GM23338 (cell line): ENCODE results near the gene GTF2E1. TPM values are rescaled to one million over a fixed set of nuclear protein-coding genes. Genes with fewer than 3 reads are reported as not detected.

Experiments used
- ATAC-seq: fragments of 200-7000 bp; cut with Tn5 transposase; 3 replicates; pipeline ENCODE4 v1.9.1; 2020
- DNase-seq: peaks from one replicate; pipeline ENCODE4 v3.0.0-alpha.2; 2015; ENCODE audit warnings: low spot score
- H2AFZ ChIP-seq: fragments of 200-600 bp; sonication (generic); 2 replicates; pipeline ENCODE4 v1.8.0; 2016; ENCODE audit warnings: antibody characterized with exemption, mild to moderate bottlenecking, moderate library complexity
- H3F3A ChIP-seq: fragments of 200-600 bp; sonication (generic); replicated peaks from 2 replicates; pipeline ENCODE4 v1.8.0; 2017; ENCODE audit warnings: antibody characterized with exemption, mixed run types, low read depth
- H3K27ac ChIP-seq: fragments of 200-600 bp; sonication (generic); 2 replicates; pipeline ENCODE4 v1.6.1; 2016; ENCODE audit warnings: low read depth
- H3K27me3 ChIP-seq: fragments of 200-600 bp; sonication (generic); 2 replicates; pipeline ENCODE4 v1.8.0; 2016; ENCODE audit warnings: mild to moderate bottlenecking, mixed run types, moderate library complexity; ENCODE audit not compliant: insufficient read depth
- H3K36me3 ChIP-seq: fragments of 200-600 bp; sonication (generic); 2 replicates; pipeline ENCODE4 v1.8.0; 2016; ENCODE audit warnings: mild to moderate bottlenecking; ENCODE audit not compliant: insufficient read depth
- H3K4me1 ChIP-seq: fragments of 200-600 bp; sonication (generic); 2 replicates; pipeline ENCODE4 v1.8.0; 2016; ENCODE audit warnings: mild to moderate bottlenecking, moderate library complexity; ENCODE audit not compliant: insufficient read depth
- H3K4me2 ChIP-seq: fragments of 200-600 bp; sonication (generic); 2 replicates; pipeline ENCODE4 v1.7.1; 2017; ENCODE audit warnings: mixed run types
- H3K4me3 ChIP-seq: fragments of 200-600 bp; sonication (generic); 2 replicates; pipeline ENCODE4 v1.6.1; 2016; ENCODE audit warnings: mixed run types
- H3K79me2 ChIP-seq: fragments of 200-600 bp; sonication (generic); replicated peaks from 2 replicates; pipeline ENCODE4 v1.8.0; 2017; ENCODE audit warnings: mild to moderate bottlenecking; ENCODE audit not compliant: insufficient read depth
- H3K9me2 ChIP-seq: fragments of 200-600 bp; sonication (generic); 2 replicates; pipeline ENCODE4 v1.8.0; 2017; ENCODE audit not compliant: insufficient read depth
- H4K20me1 ChIP-seq: fragments of 200-600 bp; sonication (generic); replicated peaks from 2 replicates; pipeline ENCODE4 v1.8.0; 2017; ENCODE audit warnings: mild to moderate bottlenecking; ENCODE audit not compliant: insufficient read depth
- H3K27ac Mint-ChIP-seq: 2 replicates; pipeline ENCODE4 v1.8.0; 2020; ENCODE audit warnings: inconsistent platforms, mild to moderate bottlenecking, moderate library complexity, mixed read lengths
- H3K27me3 Mint-ChIP-seq: 3 replicates; pipeline ENCODE4 v1.8.0; 2022; ENCODE audit warnings: low read depth, mild to moderate bottlenecking, moderate library complexity, mixed read lengths, inconsistent platforms; ENCODE audit not compliant: insufficient read depth, poor library complexity
- H3K36me3 Mint-ChIP-seq: 3 replicates; pipeline ENCODE4 v1.8.0; 2021; ENCODE audit warnings: low read depth, mild to moderate bottlenecking, inconsistent platforms, moderate library complexity, mixed read lengths
- H3K4me1 Mint-ChIP-seq: 3 replicates; pipeline ENCODE4 v1.8.0; 2020; ENCODE audit warnings: mild to moderate bottlenecking, inconsistent platforms, mixed read lengths
- H3K4me3 Mint-ChIP-seq: 3 replicates; pipeline ENCODE4 v1.8.0; 2021; ENCODE audit warnings: moderate library complexity, mild to moderate bottlenecking, inconsistent platforms, mixed read lengths
- H3K9me3 Mint-ChIP-seq: 3 replicates; pipeline ENCODE4 v1.8.0; 2020; ENCODE audit warnings: moderate library complexity, mild to moderate bottlenecking, inconsistent platforms, mixed read lengths
- ETS1 ChIP-seq: IDR thresholded peaks from 2 replicates; pipeline ENCODE4 v1.6.1; 2016; ENCODE audit warnings: antibody characterized with exemption
- EZH2phosphoT487 ChIP-seq: fragments of 200-600 bp; sonication (generic); IDR thresholded peaks from one replicate; pipeline ENCODE4 v1.8.1; 2018; ENCODE audit warnings: antibody characterized with exemption; ENCODE audit not compliant: unreplicated experiment
- NANOG ChIP-seq: IDR thresholded peaks from 2 replicates; pipeline ENCODE4 v1.6.1; 2016; ENCODE audit warnings: antibody characterized with exemption, borderline replicate concordance
- REST ChIP-seq: IDR thresholded peaks from one replicate; pipeline ENCODE4 v1.6.1; 2018; ENCODE audit warnings: antibody characterized with exemption; ENCODE audit not compliant: unreplicated experiment
- STAT1 ChIP-seq: IDR thresholded peaks from one replicate; pipeline ENCODE4 v1.6.1; 2016; ENCODE audit warnings: antibody characterized with exemption; ENCODE audit not compliant: unreplicated experiment
- ZNF462 ChIP-seq: fragments of 250-450 bp; sonication (Bioruptor Pico); IDR thresholded peaks from 2 replicates; pipeline ENCODE4 v1.5.0; 2020; ENCODE audit warnings: mild to moderate bottlenecking, moderate library complexity
- polyA plus RNA-seq: library from polyadenylated mRNA; unstranded; fragments of >200 nt; fragmentation: Nextera tagmentation; extraction: Ambion mirVana; gene quantifications from 2 replicates; pipeline ENCODE4 v1.2.1, GENCODE V29; 2016
- total RNA-seq: library from RNA; depleted of rRNA; stranded (reverse); fragments of >200 nt; shearing (Covaris generic); gene quantifications from 2 replicates; pipeline ENCODE4 v1.2.3, GENCODE V29; 2014

Gene GTF2E1
- total and polyA plus RNA-seq, 2 experiments from 2014 or later: 24.3 to 69.0 TPM

GRCh38 chr3:120710369-120710768, 32.2 kb upstream of the GTF2E1 start:
- H3K36me3 ChIP-seq: no peaks in the 10 kb centered on the region
- ATAC-seq (no peak), DNase-seq (no peak)
- Mint-ChIP-seq H3K4me3 (no peak overlapping the region), H3K27ac (no peak overlapping the region), H3K4me1 (peaks cover 3% of the 10 kb centered on the region; the same call in 2 of the 3 replicates), H3K27me3 (no peaks in the 10 kb centered on the region), H3K9me3 (no peaks in the 10 kb centered on the region), H3K36me3 (no peaks in the 10 kb centered on the region)
- H3F3A ChIP-seq: no peaks in the 10 kb centered on the region
- no peaks in the 10 kb centered on the region for H4K20me1 ChIP-seq
- no peak overlapping the region for H3K4me2 ChIP-seq
- no peak overlapping the region for H3K27ac ChIP-seq
- H3K9me2 ChIP-seq: no peaks in the 10 kb centered on the region
- TF ChIP-seq ETS1 (no peak), EZH2phosphoT487 (no peak), ZNF462 (CRISPR knock-in tag) (no peak), REST (no peak), NANOG (no peak), STAT1 (no peak)
- H3K27me3 ChIP-seq: no peaks in the 10 kb centered on the region
- no peaks in the 10 kb centered on the region for H3K4me1 ChIP-seq
- no peak overlapping the region for H2AFZ ChIP-seq
- no peak overlapping the region for H3K4me3 ChIP-seq
- no peaks in the 10 kb centered on the region for H3K79me2 ChIP-seq
